WTC11 (cell line): ENCODE data around the gene UNC5A. TPM values are rescaled to one million over a fixed set of nuclear protein-coding genes. Genes with fewer than 3 reads are reported as not detected.

ENCODE experiments used
- ATAC-seq: fragments of 200-7000 bp; cut with Tn5 transposase; 2 replicates; pipeline ENCODE4 v1.10.0; 2021; ENCODE audit warnings: mild to moderate bottlenecking, moderate library complexity
- CTCF ChIA-PET: fragments of 300-600 bp; sonication (Branson Sonifier 250); formaldehyde crosslinking; loops from one replicate; lab custom pipeline; 2021; ENCODE audit warnings: antibody characterized with exemption; lab: Charles Lee
- POLR2A ChIA-PET: fragments of 350-600 bp; sonication (Branson Sonifier 250); formaldehyde crosslinking; loops from one replicate; lab custom pipeline; 2021; ENCODE audit warnings: antibody characterized with exemption; lab: Charles Lee
- DNase-seq: peaks from one replicate; pipeline ENCODE4 v3.0.0; 2021; ENCODE audit warnings: low spot score
- H3K27ac Mint-ChIP-seq: 2 replicates; pipeline ENCODE4 v1.8.0; 2021; ENCODE audit warnings: mixed read lengths
- H3K27me3 Mint-ChIP-seq: 2 replicates; pipeline ENCODE4 v1.8.0; 2021; ENCODE audit warnings: low read depth, mild to moderate bottlenecking, moderate library complexity, mixed read lengths
- H3K36me3 Mint-ChIP-seq: 2 replicates; pipeline ENCODE4 v1.8.0; 2021; ENCODE audit warnings: mixed read lengths
- H3K4me1 Mint-ChIP-seq: 2 replicates; pipeline ENCODE4 v1.8.0; 2022; ENCODE audit warnings: mixed read lengths
- H3K4me3 Mint-ChIP-seq: 2 replicates; pipeline ENCODE4 v1.8.0; 2021; ENCODE audit warnings: mild to moderate bottlenecking, moderate library complexity, mixed read lengths
- H3K9me3 Mint-ChIP-seq: 2 replicates; pipeline ENCODE4 v1.8.0; 2021; ENCODE audit warnings: mixed read lengths
- CBFB ChIP-seq: sonication (generic); formaldehyde crosslinking; IDR thresholded peaks from 2 replicates; pipeline ENCODE4 v1.8.1; 2022; ENCODE audit warnings: mild to moderate bottlenecking, low read depth, missing genetic modification reagents
- FOXJ3 ChIP-seq: sonication (generic); formaldehyde crosslinking; IDR thresholded peaks from 2 replicates; pipeline ENCODE4 v1.9.0; 2021; ENCODE audit warnings: missing genetic modification reagents, mild to moderate bottlenecking, borderline replicate concordance
- FOXK1 ChIP-seq: sonication (generic); formaldehyde crosslinking; IDR thresholded peaks from 2 replicates; pipeline ENCODE4 v1.8.0; 2022; ENCODE audit warnings: mild to moderate bottlenecking, moderate library complexity, missing genetic modification reagents
- GRHL2 ChIP-seq: fragments of 250-450 bp; sonication (Bioruptor Pico); IDR thresholded peaks from 2 replicates; pipeline ENCODE4 v1.8.0; 2022; ENCODE audit warnings: mild to moderate bottlenecking, moderate library complexity; ENCODE audit not compliant: insufficient replicate concordance, severe bottlenecking
- MYBL2 ChIP-seq: sonication (generic); formaldehyde crosslinking; IDR thresholded peaks from 2 replicates; pipeline ENCODE4 v1.8.1; 2023; ENCODE audit warnings: mild to moderate bottlenecking, moderate library complexity, missing genetic modification reagents
- NFYB ChIP-seq: sonication (generic); formaldehyde crosslinking; conservative IDR thresholded peaks from 2 replicates; pipeline ENCODE4 v1.8.0; 2022; ENCODE audit warnings: low read depth, missing genetic modification reagents
- NR1H2 ChIP-seq: sonication (generic); formaldehyde crosslinking; IDR thresholded peaks from 2 replicates; pipeline ENCODE4 v1.9.0; 2021; ENCODE audit warnings: mild to moderate bottlenecking, moderate library complexity, missing genetic modification reagents
- NR2C2 ChIP-seq: sonication (generic); formaldehyde crosslinking; IDR thresholded peaks from 2 replicates; pipeline ENCODE4 v1.8.0; 2022; ENCODE audit warnings: mild to moderate bottlenecking, missing genetic modification reagents
- ZNF219 ChIP-seq: sonication (generic); formaldehyde crosslinking; IDR thresholded peaks from 2 replicates; pipeline ENCODE4 v1.8.0; 2023; ENCODE audit warnings: missing genetic modification reagents, mild to moderate bottlenecking, borderline replicate concordance
- ZNF317 ChIP-seq: sonication (generic); formaldehyde crosslinking; IDR thresholded peaks from 2 replicates; pipeline ENCODE4 v1.8.1; 2023; ENCODE audit warnings: low read depth, mild to moderate bottlenecking, moderate library complexity, missing genetic modification reagents, borderline replicate concordance
- ZNF396 ChIP-seq: fragments of 250-450 bp; sonication (Bioruptor Pico); IDR thresholded peaks from 2 replicates; pipeline ENCODE4 v1.8.0; 2021; ENCODE audit warnings: mild to moderate bottlenecking, moderate library complexity, borderline replicate concordance
- ZNF416 ChIP-seq: fragments of 250-450 bp; sonication (Bioruptor Pico); IDR thresholded peaks from 2 replicates; pipeline ENCODE4 v1.9.0; 2021; ENCODE audit warnings: mild to moderate bottlenecking, inconsistent platforms
- total RNA-seq: library from RNA; stranded (reverse); gene quantifications from 3 replicates; pipeline ENCODE4 v1.2.3, GENCODE V29; 2021
- TF ChIP-seq, protein P1 (sequence below): fragments of 250-450 bp; sonication (Bioruptor Pico); IDR thresholded peaks from 2 replicates; pipeline ENCODE4 v1.9.0; 2021; ENCODE audit warnings: moderate library complexity, mild to moderate bottlenecking, inconsistent platforms, borderline replicate concordance
- TF ChIP-seq, protein P2 (sequence below): sonication (generic); formaldehyde crosslinking; IDR thresholded peaks from 2 replicates; pipeline ENCODE4 v1.8.1; 2023; ENCODE audit warnings: mild to moderate bottlenecking, missing genetic modification reagents, moderate library complexity
- TF ChIP-seq, protein P3 (sequence below): sonication (generic); formaldehyde crosslinking; IDR thresholded peaks from 2 replicates; pipeline ENCODE4 v1.8.1; 2022; ENCODE audit warnings: missing genetic modification reagents, borderline replicate concordance
- TF ChIP-seq, protein P4 (sequence below): sonication (generic); formaldehyde crosslinking; IDR thresholded peaks from 2 replicates; pipeline ENCODE4 v1.8.1; 2023; ENCODE audit warnings: mild to moderate bottlenecking, missing genetic modification reagents
- TF ChIP-seq, protein P5 (sequence below): sonication (generic); formaldehyde crosslinking; IDR thresholded peaks from 2 replicates; pipeline ENCODE4 v1.8.1; 2022; ENCODE audit warnings: low read depth, mild to moderate bottlenecking, moderate library complexity, missing genetic modification reagents, borderline replicate concordance
- TF ChIP-seq, protein P6 (sequence below): fragments of 200-600 bp; IDR thresholded peaks from 2 replicates; pipeline ENCODE4 v1.8.0; 2022; ENCODE audit warnings: antibody characterized with exemption
- TF ChIP-seq, protein P7 (sequence below): sonication (generic); formaldehyde crosslinking; conservative IDR thresholded peaks from 2 replicates; pipeline ENCODE4 v1.8.1; 2022; ENCODE audit warnings: mild to moderate bottlenecking, missing genetic modification reagents
- TF ChIP-seq, protein P8 (sequence below): fragments of 250-450 bp; sonication (Bioruptor Pico); conservative IDR thresholded peaks from 2 replicates; pipeline ENCODE4 v1.9.0; 2021; ENCODE audit warnings: mild to moderate bottlenecking

Gene UNC5A
- total RNA-seq, 1 experiment from 2014 or later: 10.2 TPM

DNA sequence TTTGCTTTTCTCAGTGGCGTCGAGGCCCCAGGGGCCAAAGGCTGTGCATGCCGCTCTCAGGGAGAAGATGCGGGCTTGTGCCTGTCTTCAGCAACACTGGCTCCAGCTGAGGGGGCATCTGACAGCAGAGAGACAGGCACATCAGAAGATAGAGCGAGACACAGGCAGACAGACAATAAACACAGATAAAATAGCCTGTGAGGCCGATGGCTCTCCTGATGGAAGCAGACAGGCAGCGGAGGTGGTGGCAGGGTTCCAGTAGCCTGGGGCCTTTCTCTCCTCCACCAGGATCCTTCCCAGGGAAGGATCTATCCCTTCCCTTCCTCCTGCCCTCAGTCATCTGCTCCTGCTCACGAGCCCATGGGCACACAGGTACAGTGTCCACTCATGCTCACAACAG lies 16.6 kb upstream of the UNC5A start:
- ChIA-PET CTCF (interaction anchor here (1.1 to 3.3 kb wide), 5 partner anchors 94 to 136 kb away, joined by 3 to 12 read pairs (median 4); no protein-coding TSS in a partner anchor), POLR2A (no interaction called here)
- H3K9me3 Mint-ChIP-seq: no peaks in the 10 kb centered on the region
- TF ChIP-seq, protein P1, sequence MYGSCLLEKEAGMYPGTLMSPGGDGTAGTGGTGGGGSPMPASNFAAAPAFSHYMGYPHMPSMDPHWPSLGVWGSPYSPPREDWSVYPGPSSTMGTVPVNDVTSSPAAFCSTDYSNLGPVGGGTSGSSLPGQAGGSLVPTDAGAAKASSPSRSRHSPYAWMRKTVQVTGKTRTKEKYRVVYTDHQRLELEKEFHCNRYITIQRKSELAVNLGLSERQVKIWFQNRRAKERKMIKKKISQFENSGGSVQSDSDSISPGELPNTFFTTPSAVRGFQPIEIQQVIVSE (CRISPR knock-in tag): no peak
- no peak for TF ChIP-seq FOXK1 (CRISPR knock-in tag)
- TF ChIP-seq NR2C2 (CRISPR knock-in tag): no peak
- TF ChIP-seq, protein P2, sequence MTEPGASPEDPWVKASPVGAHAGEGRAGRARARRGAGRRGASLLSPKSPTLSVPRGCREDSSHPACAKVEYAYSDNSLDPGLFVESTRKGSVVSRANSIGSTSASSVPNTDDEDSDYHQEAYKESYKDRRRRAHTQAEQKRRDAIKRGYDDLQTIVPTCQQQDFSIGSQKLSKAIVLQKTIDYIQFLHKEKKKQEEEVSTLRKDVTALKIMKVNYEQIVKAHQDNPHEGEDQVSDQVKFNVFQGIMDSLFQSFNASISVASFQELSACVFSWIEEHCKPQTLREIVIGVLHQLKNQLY (CRISPR knock-in tag): no peak
- TF ChIP-seq, protein P3, sequence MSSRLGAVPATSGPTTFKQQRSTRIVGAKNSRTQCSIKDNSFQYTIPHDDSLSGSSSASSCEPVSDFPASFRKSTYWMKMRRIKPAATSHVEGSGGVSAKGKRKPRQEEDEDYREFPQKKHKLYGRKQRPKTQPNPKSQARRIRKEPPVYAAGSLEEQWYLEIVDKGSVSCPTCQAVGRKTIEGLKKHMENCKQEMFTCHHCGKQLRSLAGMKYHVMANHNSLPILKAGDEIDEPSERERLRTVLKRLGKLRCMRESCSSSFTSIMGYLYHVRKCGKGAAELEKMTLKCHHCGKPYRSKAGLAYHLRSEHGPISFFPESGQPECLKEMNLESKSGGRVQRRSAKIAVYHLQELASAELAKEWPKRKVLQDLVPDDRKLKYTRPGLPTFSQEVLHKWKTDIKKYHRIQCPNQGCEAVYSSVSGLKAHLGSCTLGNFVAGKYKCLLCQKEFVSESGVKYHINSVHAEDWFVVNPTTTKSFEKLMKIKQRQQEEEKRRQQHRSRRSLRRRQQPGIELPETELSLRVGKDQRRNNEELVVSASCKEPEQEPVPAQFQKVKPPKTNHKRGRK (CRISPR knock-in tag): no peak
- no peak for TF ChIP-seq CBFB
- TF ChIP-seq, protein P4, sequence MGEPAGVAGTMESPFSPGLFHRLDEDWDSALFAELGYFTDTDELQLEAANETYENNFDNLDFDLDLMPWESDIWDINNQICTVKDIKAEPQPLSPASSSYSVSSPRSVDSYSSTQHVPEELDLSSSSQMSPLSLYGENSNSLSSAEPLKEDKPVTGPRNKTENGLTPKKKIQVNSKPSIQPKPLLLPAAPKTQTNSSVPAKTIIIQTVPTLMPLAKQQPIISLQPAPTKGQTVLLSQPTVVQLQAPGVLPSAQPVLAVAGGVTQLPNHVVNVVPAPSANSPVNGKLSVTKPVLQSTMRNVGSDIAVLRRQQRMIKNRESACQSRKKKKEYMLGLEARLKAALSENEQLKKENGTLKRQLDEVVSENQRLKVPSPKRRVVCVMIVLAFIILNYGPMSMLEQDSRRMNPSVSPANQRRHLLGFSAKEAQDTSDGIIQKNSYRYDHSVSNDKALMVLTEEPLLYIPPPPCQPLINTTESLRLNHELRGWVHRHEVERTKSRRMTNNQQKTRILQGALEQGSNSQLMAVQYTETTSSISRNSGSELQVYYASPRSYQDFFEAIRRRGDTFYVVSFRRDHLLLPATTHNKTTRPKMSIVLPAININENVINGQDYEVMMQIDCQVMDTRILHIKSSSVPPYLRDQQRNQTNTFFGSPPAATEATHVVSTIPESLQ: no peak
- no peak for TF ChIP-seq GRHL2 (CRISPR knock-in tag)
- no peak for TF ChIP-seq NR1H2 (CRISPR knock-in tag)
- no peak for TF ChIP-seq NFYB (CRISPR knock-in tag)
- TF ChIP-seq ZNF317 (CRISPR knock-in tag): no peak
- TF ChIP-seq, protein P5, sequence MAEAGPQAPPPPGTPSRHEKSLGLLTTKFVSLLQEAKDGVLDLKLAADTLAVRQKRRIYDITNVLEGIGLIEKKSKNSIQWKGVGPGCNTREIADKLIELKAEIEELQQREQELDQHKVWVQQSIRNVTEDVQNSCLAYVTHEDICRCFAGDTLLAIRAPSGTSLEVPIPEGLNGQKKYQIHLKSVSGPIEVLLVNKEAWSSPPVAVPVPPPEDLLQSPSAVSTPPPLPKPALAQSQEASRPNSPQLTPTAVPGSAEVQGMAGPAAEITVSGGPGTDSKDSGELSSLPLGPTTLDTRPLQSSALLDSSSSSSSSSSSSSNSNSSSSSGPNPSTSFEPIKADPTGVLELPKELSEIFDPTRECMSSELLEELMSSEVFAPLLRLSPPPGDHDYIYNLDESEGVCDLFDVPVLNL (CRISPR knock-in tag): no peak
- TF ChIP-seq, protein P6, sequence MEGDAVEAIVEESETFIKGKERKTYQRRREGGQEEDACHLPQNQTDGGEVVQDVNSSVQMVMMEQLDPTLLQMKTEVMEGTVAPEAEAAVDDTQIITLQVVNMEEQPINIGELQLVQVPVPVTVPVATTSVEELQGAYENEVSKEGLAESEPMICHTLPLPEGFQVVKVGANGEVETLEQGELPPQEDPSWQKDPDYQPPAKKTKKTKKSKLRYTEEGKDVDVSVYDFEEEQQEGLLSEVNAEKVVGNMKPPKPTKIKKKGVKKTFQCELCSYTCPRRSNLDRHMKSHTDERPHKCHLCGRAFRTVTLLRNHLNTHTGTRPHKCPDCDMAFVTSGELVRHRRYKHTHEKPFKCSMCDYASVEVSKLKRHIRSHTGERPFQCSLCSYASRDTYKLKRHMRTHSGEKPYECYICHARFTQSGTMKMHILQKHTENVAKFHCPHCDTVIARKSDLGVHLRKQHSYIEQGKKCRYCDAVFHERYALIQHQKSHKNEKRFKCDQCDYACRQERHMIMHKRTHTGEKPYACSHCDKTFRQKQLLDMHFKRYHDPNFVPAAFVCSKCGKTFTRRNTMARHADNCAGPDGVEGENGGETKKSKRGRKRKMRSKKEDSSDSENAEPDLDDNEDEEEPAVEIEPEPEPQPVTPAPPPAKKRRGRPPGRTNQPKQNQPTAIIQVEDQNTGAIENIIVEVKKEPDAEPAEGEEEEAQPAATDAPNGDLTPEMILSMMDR: no peak
- no peak for TF ChIP-seq ZNF396
- TF ChIP-seq, protein P7, sequence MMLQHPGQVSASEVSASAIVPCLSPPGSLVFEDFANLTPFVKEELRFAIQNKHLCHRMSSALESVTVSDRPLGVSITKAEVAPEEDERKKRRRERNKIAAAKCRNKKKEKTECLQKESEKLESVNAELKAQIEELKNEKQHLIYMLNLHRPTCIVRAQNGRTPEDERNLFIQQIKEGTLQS (CRISPR knock-in tag): no peak
- TF ChIP-seq FOXJ3: no peak
- TF ChIP-seq ZNF219: no peak
- TF ChIP-seq, protein P8, sequence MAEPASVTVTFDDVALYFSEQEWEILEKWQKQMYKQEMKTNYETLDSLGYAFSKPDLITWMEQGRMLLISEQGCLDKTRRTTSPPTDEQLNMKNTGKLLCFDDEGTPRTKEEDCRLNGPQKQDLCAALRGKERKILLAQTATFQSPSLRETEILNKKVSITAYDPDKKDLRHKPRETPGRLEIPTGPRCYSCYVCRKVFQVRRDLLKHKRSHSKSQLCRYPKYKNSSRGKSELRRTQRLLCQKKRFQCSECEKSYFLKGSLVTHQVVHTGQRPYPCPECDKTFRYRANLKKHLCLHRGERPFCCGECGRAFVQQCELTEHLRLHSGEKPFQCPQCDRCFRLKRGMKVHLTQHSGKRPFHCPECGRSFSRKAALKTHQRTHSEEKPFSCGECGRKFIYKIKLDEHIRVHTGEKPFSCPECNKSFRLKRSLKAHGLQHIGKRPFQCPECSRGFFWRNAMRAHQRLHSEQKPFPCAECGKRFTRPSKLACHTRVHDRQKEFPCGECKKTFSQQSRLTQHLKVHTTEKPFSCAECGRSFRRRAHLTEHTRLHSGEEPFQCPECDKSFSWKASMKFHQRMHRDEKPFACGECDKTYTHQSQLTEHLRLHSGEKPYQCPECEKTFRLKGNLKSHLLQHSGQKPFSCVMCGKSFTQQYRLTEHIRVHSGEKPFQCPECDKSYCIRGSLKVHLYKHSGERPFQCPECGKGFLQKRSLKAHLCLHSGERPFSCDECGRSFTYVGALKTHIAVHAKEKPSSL (CRISPR knock-in tag): no peak
- no peak for TF ChIP-seq MYBL2 (CRISPR knock-in tag)
- no peak for TF ChIP-seq ZNF416 (CRISPR knock-in tag)
- H3K4me1 Mint-ChIP-seq: peaks cover 26% of the 10 kb centered on the region
- H3K36me3 Mint-ChIP-seq: no peaks in the 10 kb centered on the region
- no peaks in the 10 kb centered on the region; the same call in 1 of the 2 replicates for H3K27me3 Mint-ChIP-seq
- ATAC-seq (no peak), DNase-seq (no peak)
- no peak overlapping the region for H3K4me3 Mint-ChIP-seq
- H3K27ac Mint-ChIP-seq: no peak overlapping the region
